Heart right ventricle (tissue), 16 donors: ENCODE measurements around the gene SIL1. TPM values are rescaled to one million over a fixed set of nuclear protein-coding genes. Genes with fewer than 3 reads are reported as not detected.
"Not testable (repeated sequence)": the region's sequence is repeated elsewhere in the genome, so short reads cannot be mapped to it uniquely, and the experiment has no call there.

Experiments used
- ATAC-seq, 8 donors: fragments of 200-7000 bp; cut with Tn5 transposase; one replicate each; pipeline ENCODE4 v1.9.1; 2020; ENCODE audit warnings: mild to moderate bottlenecking in 8 of 8, moderate library complexity in 8 of 8, moderate number of reproducible peaks in 1 of 8
- DNase-seq, 2 donors: peaks; one replicate each; pipeline ENCODE4 v3.0.0-alpha.2; 2020
- H3K27ac ChIP-seq, 10 donors: fragments of 200-600 bp; sonication (generic) in 2 of 10; one replicate each; pipeline versions ENCODE4 v1.5.0 to v1.8.0; 2020 to 2022; ENCODE audit warnings: mild to moderate bottlenecking in 3 of 10
- H3K27me3 ChIP-seq, 7 donors: fragments of 200-600 bp; one replicate each; pipeline ENCODE4 v1.8.0; 2021 to 2022; ENCODE audit warnings: mild to moderate bottlenecking in 2 of 7
- H3K36me3 ChIP-seq, 9 donors: fragments of 200-600 bp; sonication (generic) in 1 of 9; one replicate each; pipeline versions ENCODE4 v1.5.0 to v1.8.0; 2020 to 2022; ENCODE audit warnings: mild to moderate bottlenecking in 2 of 9
- H3K4me1 ChIP-seq, 9 donors: fragments of 200-600 bp; sonication (generic) in 1 of 9; one replicate each; pipeline versions ENCODE4 v1.5.0 to v1.8.0; 2020 to 2022; ENCODE audit warnings: mild to moderate bottlenecking in 4 of 9
- H3K4me3 ChIP-seq, 10 donors: fragments of 200-600 bp; sonication (generic) in 2 of 10; one replicate each; pipeline versions ENCODE4 v1.5.0 to v1.8.0; 2020 to 2022; ENCODE audit warnings: mild to moderate bottlenecking in 7 of 10, moderate library complexity in 2 of 10
- H3K9me3 ChIP-seq, 11 donors: fragments of 200-600 bp in 10 of 11; sonication (generic) in 2 of 11; one replicate each; pipeline versions ENCODE4 v1.5.0 to v1.8.0; 2013 to 2022; ENCODE audit warnings: mild to moderate bottlenecking in 2 of 11, control low read depth in 1 of 11, moderate library complexity in 1 of 11
- WGBS, 2 donors: extraction: QIAGEN DNeasy Blood & Tissue Kit; methylation state at CpG; one replicate each; pipeline ENCODE4 v1.1.7; 2013; ENCODE audit warnings: inconsistent platforms in 1 of 2; 5-methylcytosine and 5-hydroxymethylcytosine counted together
- intact Hi-C, 10 donors: fragments of 100-400 bp; cut with DNase I; formaldehyde crosslinking; loops; one replicate each; pipeline versions ENCODE4 v1.11.1 to v1.14.2; 2022
- polyA plus RNA-seq, 2 donors: library from polyadenylated mRNA; stranded (reverse); fragments of 200-250 nt; gene quantifications; one replicate each; pipeline ENCODE4 v1.2.3, GENCODE V29; 2013
- total RNA-seq, 10 donors: library from RNA; stranded (reverse); fragmentation: NEBNext Ultra II Directional in 3 of 10; extraction: Animal tissue kit (Norgen Biotek cat#: 25700) in 3 of 10; gene quantifications; one replicate each; pipeline versions ENCODE4 v1.2.1 to v1.2.4, GENCODE V29; 2021 to 2023
- TF ChIP-seq, protein P1 (sequence below), 9 donors: fragments of 200-600 bp; sonication (generic) in 2 of 9; IDR thresholded peaks; one replicate each; pipeline versions ENCODE4 v1.5.0 to v1.8.0; 2021 to 2022; ENCODE audit warnings: antibody characterized with exemption in 9 of 9, mild to moderate bottlenecking in 5 of 9, moderate library complexity in 1 of 9
- donor health status: Arrhythmogenic right ventricular cardiomyopathy.
- donor health status: ischemic (EF 13 %, LVEDD 7.1; RV severe dilation, severe dysfunction).
- donor health status: healthy with polysubstance abuse.
- donor health status: DM: no; HTN: yes; CAD: no.
- donor health status: DM: no; HTN: no; CAD: no.
- donor health status: ischemic (EF 25% LVEDD 6.9; RV normal size, moderate dysfunction).
- donor health status: ischemic (EF 25% LVEDD 5.7; RV mildly dilated, moderate dysfunction).
- donor health status: healthy.
- donor health status: DM: yes; HTN: yes; CAD: no.
- donor health status: Ischemic cardiomyopathy.
- donor health status: ischemic (EF 35%, LVEDD 5.7; RV mildly dilated, moderate dysfunction).
- donor health status: nonischemic (EF 11% LVEDD 7.7; RV severe dilation, severe dysfunction).
- donor health status: DM: yes; HTN: yes; CAD: no.
- donor health status: PGD.
- donor health status: ischemic (EF 29% LVEDD 5.4; RV normal size, mild dysfunction).
- donor health status: nonischemic (EF 23%, LVEDD 6.1; RV moderate dilation, normal function).

Gene SIL1
- total and polyA plus RNA-seq, 12 donors = 26.7 to 94.7 (median 44.3) TPM

DNA sequence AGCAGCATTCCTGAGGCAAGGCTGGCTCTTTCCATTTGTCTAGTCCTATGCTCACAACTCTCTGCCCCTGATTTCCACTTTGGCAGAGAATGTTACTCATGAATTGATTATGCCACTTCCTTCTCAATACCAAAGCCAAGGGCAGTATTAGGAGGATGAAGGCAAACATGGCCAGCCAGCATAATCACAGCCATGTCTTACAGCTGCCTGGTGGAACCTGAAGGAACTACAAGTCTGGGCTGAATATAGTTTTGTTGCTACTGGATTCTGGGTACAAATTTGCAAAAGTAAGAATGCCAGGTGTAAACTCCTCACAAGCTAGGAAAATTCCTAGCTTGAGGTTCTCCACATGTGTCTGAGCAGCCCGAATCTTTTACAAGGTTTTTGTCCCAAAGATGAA is 4.2 kb downstream of the SIL1 start:
- 87 to 94% methylated on average over 1 of the region's 1 CpG for WGBS, 2 donors
- H3K4me1 ChIP-seq = peaks cover 0 to 40% (median 8%) of the 10 kb centered on the region in 9 donors
- intact Hi-C loops = no loop called here
- H3K9me3 ChIP-seq = no peaks in the 10 kb centered on the region
- DNase-seq (no peak), ATAC-seq (no peak)
- no peak overlapping the region for H3K4me3 ChIP-seq
- no peak overlapping the region for H3K27ac ChIP-seq
- H3K36me3 ChIP-seq = peaks cover 0 to 8% (median 0%) of the 10 kb centered on the region in 9 donors
- TF ChIP-seq, protein P1, sequence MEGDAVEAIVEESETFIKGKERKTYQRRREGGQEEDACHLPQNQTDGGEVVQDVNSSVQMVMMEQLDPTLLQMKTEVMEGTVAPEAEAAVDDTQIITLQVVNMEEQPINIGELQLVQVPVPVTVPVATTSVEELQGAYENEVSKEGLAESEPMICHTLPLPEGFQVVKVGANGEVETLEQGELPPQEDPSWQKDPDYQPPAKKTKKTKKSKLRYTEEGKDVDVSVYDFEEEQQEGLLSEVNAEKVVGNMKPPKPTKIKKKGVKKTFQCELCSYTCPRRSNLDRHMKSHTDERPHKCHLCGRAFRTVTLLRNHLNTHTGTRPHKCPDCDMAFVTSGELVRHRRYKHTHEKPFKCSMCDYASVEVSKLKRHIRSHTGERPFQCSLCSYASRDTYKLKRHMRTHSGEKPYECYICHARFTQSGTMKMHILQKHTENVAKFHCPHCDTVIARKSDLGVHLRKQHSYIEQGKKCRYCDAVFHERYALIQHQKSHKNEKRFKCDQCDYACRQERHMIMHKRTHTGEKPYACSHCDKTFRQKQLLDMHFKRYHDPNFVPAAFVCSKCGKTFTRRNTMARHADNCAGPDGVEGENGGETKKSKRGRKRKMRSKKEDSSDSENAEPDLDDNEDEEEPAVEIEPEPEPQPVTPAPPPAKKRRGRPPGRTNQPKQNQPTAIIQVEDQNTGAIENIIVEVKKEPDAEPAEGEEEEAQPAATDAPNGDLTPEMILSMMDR (IDR thresholded peaks at IDR 0.05) = peak in 1 of 9 donors; percentile 31
- H3K27me3 ChIP-seq = no peaks in the 10 kb centered on the region

DNA sequence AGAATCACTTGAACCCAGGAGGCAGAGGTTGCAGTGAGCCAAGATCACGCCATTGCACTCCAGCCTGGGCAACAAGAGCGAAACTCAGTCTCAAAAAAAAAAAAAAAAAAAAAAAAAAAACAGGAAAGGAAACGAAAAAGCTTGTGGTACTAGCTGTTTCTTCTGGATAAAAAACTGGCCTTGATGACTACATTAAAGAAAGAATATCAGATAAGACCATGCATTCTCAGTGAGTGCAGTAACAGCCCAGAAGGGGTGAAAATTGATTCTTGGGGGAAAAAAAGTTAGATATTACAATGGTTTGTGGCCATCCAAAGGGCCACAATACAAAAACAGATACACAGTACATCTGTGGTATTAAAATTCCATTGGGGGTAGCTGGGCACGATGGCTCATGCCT is 5.3 kb downstream of the SIL1 start:
- intact Hi-C loops, DNase-seq, H3K4me3 ChIP-seq, H3K36me3 ChIP-seq, H3K9me3 ChIP-seq, ATAC-seq, H3K27me3 ChIP-seq, H3K27ac ChIP-seq: not testable (repeated sequence)
- 83 to 96% methylated on average over 4 of the region's 4 CpGs for WGBS, 2 donors
- peaks cover 0 to 43% (median 18%) of the 10 kb centered on the region in 9 donors for H3K4me1 ChIP-seq

DNA sequence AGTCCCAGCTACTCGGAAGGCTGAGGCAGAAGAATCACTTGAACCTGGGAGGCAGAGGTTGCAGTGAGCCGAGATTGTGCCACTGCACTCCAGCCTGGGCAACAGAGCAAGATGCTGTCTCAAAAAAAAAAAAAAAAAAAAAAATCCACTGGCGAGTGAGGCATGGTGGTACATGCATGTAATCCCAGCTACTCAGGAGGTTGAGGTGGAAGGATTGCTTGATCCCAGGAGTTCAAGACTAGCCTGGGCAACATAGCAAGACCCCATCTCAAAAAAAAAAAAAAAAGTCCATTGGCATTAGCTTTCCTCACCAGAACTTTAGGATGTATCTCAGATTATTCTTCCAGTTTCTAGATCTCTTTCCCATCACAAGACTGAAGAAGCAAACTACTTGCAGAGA is 6.2 kb downstream of the SIL1 start:
- Histone ChIP-seq H3K36me3 (peaks cover 0 to 10% (median 0%) of the 10 kb centered on the region in 9 donors), H3K4me1 (peaks cover 0 to 36% (median 14%) of the 10 kb centered on the region in 9 donors)
- DNase-seq, H3K27me3 ChIP-seq, H3K27ac ChIP-seq, H3K4me3 ChIP-seq, H3K9me3 ChIP-seq, ATAC-seq, intact Hi-C loops: not testable (repeated sequence)
- WGBS, 2 donors = 98 to 100% methylated on average over 3 of the region's 3 CpGs

DNA sequence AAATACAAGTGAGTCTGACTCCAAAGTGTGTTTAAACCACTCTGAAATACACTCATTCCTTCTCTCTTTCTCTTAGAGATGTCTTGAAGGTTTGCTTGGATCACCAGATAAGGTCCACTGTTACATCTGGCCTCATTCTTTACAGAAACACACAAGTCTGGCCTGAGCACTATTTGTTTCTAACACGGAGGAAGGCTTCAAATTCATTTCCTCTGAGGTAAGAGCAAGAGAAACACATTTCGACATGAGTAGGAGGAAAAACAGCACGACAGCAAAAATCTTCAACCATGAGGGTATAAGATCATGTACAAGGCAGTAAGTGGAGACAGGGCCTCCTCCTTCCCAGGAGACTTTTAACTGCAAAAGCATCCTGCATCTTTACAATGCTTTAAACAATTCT is 8.0 kb downstream of the SIL1 start:
- no peaks in the 10 kb centered on the region for H3K9me3 ChIP-seq
- WGBS, 2 donors = 40 to 56% methylated on average over 3 of the region's 3 CpGs
- H3K27ac ChIP-seq = peak overlapping the region in 3 of 10 donors; percentile 25 to 54 (median 38)
- DNase-seq (no peak), ATAC-seq (peak in 6 of 8 donors; percentile 40 to 70 (median 61))
- H3K36me3 ChIP-seq = peaks cover 0 to 8% (median 0%) of the 10 kb centered on the region in 9 donors
- TF ChIP-seq, protein P1 (IDR thresholded peaks at IDR 0.05) = no peak
- no peak overlapping the region for H3K4me3 ChIP-seq
- H3K27me3 ChIP-seq = no peaks in the 10 kb centered on the region
- H3K4me1 ChIP-seq = peaks cover 2 to 47% (median 21%) of the 10 kb centered on the region in 9 donors
- intact Hi-C loops = no loop called here

DNA sequence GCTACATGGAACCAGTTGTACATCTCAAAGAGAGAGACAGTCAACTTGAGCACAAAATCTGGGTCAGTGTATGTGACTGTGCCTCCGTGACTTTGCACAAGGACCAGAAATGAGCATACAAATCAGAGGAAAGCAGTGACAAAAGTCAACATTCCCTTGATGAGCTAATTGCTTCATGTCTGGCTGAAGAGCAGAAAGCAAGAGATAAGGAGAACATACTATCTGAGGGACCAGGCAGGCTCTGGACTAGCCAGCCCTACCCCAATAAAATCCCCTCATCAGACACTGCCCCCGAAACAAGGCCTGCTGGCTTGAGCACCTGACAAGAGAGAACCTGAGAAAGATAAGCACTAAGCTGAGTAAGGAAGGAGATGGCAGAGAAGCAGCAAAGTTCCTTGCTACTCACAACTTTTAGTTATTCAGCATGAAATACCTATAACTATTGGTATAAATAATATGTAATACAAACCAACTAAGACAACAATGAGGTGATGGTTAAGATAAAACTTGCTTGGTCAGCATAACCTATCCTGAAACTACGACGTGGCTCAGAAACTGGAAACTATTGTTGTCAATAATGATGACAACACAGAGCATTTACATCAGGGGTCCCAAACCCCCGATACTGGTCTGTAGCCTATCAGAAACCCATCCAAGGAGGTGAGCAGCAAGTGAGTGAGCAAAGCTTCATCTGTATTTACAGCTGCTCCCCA is 9.5 kb downstream of the SIL1 start:
- WGBS, 2 donors = 74 to 78% methylated on average over 5 of the region's 5 CpGs
- no peak overlapping the region for H3K4me3 ChIP-seq
- H3K27ac ChIP-seq = no peak overlapping the region
- ATAC-seq (no peak), DNase-seq (no peak)
- peaks cover 0 to 8% (median 0%) of the 10 kb centered on the region in 9 donors for H3K36me3 ChIP-seq
- TF ChIP-seq, protein P1 (IDR thresholded peaks at IDR 0.05) = no peak
- H3K27me3 ChIP-seq = no peaks in the 10 kb centered on the region
- H3K9me3 ChIP-seq = no peaks in the 10 kb centered on the region
- peaks cover 2 to 55% (median 21%) of the 10 kb centered on the region in 9 donors for H3K4me1 ChIP-seq
- intact Hi-C loops = no loop called here
